ENCODE measurements around the gene PRDM5.
"Not testable (repeated sequence)": the region's sequence is repeated elsewhere in the genome, so short reads cannot be mapped to it uniquely, and the experiment has no call there.

Gene PRDM5

DNA sequence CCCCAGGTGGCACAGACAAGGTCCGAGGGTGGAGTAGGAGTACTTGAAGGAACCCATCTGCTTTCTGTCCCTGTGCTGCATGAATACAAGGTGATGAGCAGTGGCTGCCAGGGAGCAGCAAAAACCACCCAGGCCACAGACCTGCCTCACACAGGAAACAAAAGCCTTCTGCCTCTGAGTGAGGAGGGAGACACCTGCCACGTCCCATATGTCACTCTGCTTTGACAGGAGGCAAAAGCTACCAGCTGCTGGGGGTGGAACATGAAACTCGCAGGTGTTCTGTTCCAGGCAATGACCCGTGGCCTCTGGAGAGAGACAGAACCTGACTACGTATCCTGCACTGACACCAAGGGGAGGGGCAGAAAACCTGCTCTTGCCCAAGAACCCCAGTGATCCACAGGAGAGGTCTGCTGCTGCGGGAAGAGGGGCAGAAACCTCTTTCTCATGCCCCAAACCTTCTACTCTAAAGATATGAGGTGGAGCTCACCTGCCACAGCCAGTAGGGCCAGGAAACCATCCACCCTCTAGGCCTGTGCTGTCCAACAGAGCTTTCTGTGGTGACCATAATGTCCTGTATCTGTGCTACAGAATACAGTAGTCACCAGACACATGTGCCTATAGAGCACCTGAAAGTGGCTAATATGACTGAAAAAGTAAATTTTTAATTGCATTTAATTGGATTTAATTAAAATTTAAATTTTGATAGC, 172.9 kb downstream of the PRDM5 start:
- TF ChIP-seq ZFX (IDR thresholded peaks at IDR 0.05; ENCODE audit: borderline replicate concordance): no peak
- TF ChIP-seq, protein P1, sequence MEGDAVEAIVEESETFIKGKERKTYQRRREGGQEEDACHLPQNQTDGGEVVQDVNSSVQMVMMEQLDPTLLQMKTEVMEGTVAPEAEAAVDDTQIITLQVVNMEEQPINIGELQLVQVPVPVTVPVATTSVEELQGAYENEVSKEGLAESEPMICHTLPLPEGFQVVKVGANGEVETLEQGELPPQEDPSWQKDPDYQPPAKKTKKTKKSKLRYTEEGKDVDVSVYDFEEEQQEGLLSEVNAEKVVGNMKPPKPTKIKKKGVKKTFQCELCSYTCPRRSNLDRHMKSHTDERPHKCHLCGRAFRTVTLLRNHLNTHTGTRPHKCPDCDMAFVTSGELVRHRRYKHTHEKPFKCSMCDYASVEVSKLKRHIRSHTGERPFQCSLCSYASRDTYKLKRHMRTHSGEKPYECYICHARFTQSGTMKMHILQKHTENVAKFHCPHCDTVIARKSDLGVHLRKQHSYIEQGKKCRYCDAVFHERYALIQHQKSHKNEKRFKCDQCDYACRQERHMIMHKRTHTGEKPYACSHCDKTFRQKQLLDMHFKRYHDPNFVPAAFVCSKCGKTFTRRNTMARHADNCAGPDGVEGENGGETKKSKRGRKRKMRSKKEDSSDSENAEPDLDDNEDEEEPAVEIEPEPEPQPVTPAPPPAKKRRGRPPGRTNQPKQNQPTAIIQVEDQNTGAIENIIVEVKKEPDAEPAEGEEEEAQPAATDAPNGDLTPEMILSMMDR (IDR thresholded peaks at IDR 0.05): no peak
- no peak overlapping the region for H3K27ac ChIP-seq

DNA sequence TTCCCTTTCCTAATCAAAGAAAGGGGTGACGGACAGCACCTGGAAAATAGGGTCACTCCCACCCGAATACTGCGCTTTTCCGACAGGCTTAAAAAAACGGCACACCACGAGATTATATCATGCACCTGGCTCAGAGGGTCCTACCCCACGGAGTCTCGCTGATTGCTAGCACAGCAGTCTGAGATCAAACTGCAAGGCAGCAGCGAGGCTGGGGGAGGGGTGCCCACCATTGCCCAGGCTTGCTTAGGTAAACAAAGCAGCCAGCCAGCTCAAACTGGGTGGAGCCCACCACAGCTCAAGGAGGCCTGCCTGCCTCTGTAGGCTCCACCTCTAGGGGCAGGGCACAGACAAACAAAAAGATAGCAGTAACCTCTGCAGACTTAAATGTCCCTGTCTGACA, 180.9 kb downstream of the PRDM5 start:
- H3K27ac ChIP-seq: not testable (repeated sequence)

DNA sequence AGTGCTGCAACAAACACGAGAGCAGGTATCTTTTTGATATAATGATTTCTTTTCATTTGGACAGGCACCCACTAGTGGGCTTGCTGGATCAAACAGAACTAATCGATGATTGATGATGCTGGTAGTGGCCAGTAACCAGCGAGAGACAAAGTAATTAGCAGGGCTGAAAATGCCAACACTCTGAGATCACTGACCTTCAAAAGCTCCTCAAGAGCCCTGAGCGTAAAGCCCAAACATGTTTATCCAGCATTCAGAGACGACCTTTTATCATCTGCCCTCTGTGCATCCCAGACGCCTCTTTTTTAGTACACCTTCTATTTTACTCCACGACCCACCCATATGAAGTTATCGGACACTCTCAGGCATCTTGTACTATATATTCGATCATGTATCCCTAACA, 186.2 kb downstream of the PRDM5 start:
- TF ChIP-seq, protein P1 (IDR thresholded peaks at IDR 0.05): no peak
- no peak for TF ChIP-seq ZFX (IDR thresholded peaks at IDR 0.05; ENCODE audit: borderline replicate concordance)
- no peak overlapping the region for H3K27ac ChIP-seq

DNA sequence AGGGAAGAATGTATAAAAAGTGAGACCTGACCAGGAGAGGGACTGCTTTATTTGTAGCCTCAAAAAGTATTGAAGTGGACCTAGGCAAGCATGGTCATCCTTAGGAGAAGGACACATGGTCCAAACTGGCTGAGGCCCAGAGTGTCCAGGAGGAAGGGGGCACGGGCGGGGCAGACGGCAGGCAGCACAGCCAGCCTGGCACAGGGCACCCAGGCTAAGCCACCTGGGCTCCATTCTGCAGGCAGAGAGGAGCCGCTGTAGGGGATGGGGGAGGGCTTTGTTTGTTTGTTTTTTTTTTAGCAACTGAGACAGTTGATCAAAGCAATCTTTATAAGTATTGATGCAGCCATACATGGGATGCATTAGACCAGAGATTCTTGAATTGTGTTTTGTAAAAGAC, 188.6 kb downstream of the PRDM5 start:
- H3K27ac ChIP-seq: no peak overlapping the region
- TF ChIP-seq ZFX (IDR thresholded peaks at IDR 0.05; ENCODE audit: borderline replicate concordance): no peak
- TF ChIP-seq, protein P1 (IDR thresholded peaks at IDR 0.05): no peak

DNA sequence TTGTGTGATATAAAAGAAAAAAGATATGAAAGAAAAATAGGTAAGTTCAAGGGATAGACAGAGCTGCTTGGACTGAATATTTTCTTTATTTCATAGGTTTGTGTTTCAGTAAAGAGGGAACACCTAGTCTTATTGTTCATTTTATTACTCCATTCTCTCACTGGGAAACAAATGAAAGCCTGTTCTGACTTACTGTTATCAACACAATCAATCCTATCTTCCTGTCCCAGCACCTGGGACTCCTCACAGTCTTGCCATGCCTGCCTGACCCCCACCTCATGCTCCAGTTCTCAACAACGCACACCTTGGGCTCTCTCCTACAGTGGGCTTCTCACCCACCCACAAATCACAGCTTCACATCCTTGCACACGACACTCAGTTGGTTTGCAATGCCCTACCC, 189.5 kb downstream of the PRDM5 start:
- H3K27ac ChIP-seq: no peak overlapping the region
- TF ChIP-seq, protein P1 (IDR thresholded peaks at IDR 0.05): no peak
- no peak for TF ChIP-seq ZFX (IDR thresholded peaks at IDR 0.05; ENCODE audit: borderline replicate concordance)

DNA sequence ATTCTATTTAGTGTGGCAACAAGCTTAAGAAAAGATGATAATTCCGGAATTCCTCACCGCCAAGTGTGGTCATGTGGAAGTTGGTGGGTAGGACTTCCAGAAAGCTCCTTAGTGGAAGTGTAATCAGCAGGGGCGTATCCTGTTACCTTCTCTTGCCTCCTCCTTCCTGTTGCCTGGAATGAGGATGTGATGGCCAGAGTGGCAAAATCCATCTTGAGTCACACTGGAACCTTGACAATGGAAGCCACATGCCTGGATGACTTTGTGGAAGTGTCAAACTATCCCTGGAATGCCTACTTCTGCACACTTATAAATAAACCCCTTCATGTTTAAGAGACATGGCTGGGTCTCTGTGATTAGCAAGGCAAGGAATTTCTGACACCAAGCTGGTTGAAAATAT, 191.0 kb downstream of the PRDM5 start:
- no peak overlapping the region for H3K27ac ChIP-seq
- TF ChIP-seq ZFX (IDR thresholded peaks at IDR 0.05; ENCODE audit: borderline replicate concordance): no peak

DNA sequence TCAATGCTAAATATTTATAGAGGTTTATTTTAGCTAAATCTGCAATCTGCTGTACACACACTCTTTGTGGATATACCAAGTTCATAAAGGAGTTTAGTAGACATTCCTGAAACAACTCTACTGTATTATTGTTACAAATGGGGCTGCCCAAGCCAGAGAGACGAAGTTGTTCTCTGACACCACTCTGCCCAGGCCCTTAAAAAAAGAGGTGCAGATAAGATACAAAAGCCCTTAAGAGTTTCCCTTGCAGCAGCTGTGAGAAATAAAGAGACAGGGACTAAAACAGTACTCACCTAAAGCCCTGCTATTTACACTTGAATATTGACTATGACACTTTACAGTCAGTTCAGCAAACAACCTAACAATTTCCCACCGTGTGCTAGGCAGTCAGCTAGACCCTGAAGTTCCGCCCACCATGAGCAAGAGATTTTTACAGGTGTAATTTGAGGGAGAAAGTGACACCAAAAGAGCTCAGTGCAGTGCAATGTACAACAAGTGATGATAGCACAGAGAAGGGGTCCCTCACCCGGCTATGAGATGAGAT, 191.7 kb downstream of the PRDM5 start:
- no peak overlapping the region for H3K27ac ChIP-seq
- no peak for TF ChIP-seq ZFX (IDR thresholded peaks at IDR 0.05; ENCODE audit: borderline replicate concordance)
- TF ChIP-seq, protein P1 (IDR thresholded peaks at IDR 0.05): no peak

DNA sequence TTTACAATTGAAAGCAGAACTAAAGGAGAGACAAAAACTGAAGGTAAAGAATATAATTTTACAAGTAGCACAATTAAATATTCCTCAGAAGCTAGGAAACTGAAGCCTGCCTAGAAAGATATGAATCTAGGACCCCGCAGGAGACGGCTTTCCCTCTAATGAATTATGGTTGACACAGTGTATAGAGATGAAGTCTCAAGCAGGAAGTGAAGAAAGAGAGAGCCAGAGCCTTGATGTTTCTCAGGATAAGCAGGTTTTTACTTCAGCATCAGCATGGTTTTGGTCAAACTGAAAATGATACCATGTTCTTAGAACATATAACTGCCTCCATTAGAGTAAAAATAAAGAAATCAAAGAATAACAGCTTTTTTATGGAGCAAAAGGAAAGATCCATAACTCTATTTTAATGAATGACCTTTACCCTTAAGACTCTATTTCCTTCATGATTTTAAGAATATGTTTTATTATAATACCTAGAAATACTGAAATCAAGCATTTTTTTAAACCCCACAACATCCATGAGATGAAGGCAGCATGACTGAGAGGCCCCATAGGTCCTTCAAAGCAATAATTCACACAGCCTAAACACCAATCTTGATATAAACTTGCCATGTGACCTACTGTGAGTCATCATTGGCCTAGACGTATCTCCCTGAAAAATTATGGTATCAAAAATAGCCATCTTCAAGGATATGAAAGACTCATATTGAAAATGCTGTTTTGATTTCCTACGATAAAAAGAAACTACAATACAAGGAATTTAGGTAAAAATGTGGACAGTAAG, 193.4 kb downstream of the PRDM5 start:
- no peak for TF ChIP-seq ZFX (IDR thresholded peaks at IDR 0.05; ENCODE audit: borderline replicate concordance)
- TF ChIP-seq, protein P1 (IDR thresholded peaks at IDR 0.05): no peak
- no peak overlapping the region for H3K27ac ChIP-seq

Data from 22Rv1 (cell line).